Endodermal cell (in vitro differentiated cells): ENCODE results near the gene KCNN1. TPM values are rescaled to one million over a fixed set of nuclear protein-coding genes. Genes with fewer than 3 reads are reported as not detected.

Source experiments
- DNase-seq: peaks from one replicate; pipeline ENCODE4 v3.0.0-alpha.2; 2017
- H3K27ac ChIP-seq: 2 replicates; pipeline ENCODE4 v1.5.1; 2013; ENCODE audit warnings: mild to moderate bottlenecking, low read depth, low read length, moderate library complexity
- H3K27me3 ChIP-seq: 2 replicates; pipeline ENCODE4 v1.6.1; 2013; ENCODE audit warnings: mild to moderate bottlenecking, low read length, moderate library complexity; ENCODE audit not compliant: insufficient read depth, control insufficient read depth, poor library complexity, severe bottlenecking
- H3K36me3 ChIP-seq: 2 replicates; pipeline ENCODE4 v1.7.0; 2013; ENCODE audit warnings: mild to moderate bottlenecking, low read length, moderate library complexity; ENCODE audit not compliant: control insufficient read depth, insufficient read depth
- H3K4me1 ChIP-seq: one replicate; pipeline ENCODE4 v1.7.0; 2013; ENCODE audit warnings: low read length; ENCODE audit not compliant: control insufficient read depth, insufficient read depth
- H3K4me3 ChIP-seq: 2 replicates; pipeline ENCODE4 v1.5.1; 2013; ENCODE audit warnings: mild to moderate bottlenecking, low read length, moderate library complexity
- H3K9ac ChIP-seq: 2 replicates; pipeline ENCODE4 v1.6.1; 2013; ENCODE audit warnings: mild to moderate bottlenecking, low read length, moderate library complexity; ENCODE audit not compliant: poor library complexity, severe bottlenecking; ENCODE audit errors: extremely low read depth
- H3K9me3 ChIP-seq: 2 replicates; pipeline ENCODE4 v1.6.1; 2013; ENCODE audit warnings: mild to moderate bottlenecking, low read length, moderate library complexity; ENCODE audit not compliant: control insufficient read depth
- H3K27ac Mint-ChIP-seq: 2 replicates; pipeline ENCODE4 v1.8.0; 2020; ENCODE audit warnings: mixed read lengths
- H3K27me3 Mint-ChIP-seq: 2 replicates; pipeline ENCODE4 v1.8.0; 2021; ENCODE audit warnings: mild to moderate bottlenecking, mixed read lengths; ENCODE audit not compliant: insufficient read depth
- H3K36me3 Mint-ChIP-seq: 2 replicates; pipeline ENCODE4 v1.8.0; 2020; ENCODE audit warnings: low read depth, mixed read lengths
- H3K4me1 Mint-ChIP-seq: 2 replicates; pipeline ENCODE4 v1.8.0; 2020; ENCODE audit warnings: mixed read lengths
- H3K4me3 Mint-ChIP-seq: 2 replicates; pipeline ENCODE4 v1.8.0; 2020; ENCODE audit warnings: mild to moderate bottlenecking, moderate library complexity, mixed read lengths
- H3K9me3 Mint-ChIP-seq: 2 replicates; pipeline ENCODE4 v1.8.0; 2020; ENCODE audit warnings: mild to moderate bottlenecking, mixed read lengths
- CTCF ChIP-seq: fragments of 200-600 bp; sonication (generic); conservative IDR thresholded peaks from 2 replicates; pipeline ENCODE4 v1.5.0; 2021; ENCODE audit warnings: antibody characterized with exemption, mild to moderate bottlenecking
- WGBS, 2 experiments: methylation state at CpG; one replicate each; pipeline versions ENCODE4 v1.1.5 to v1.1.7; 2013; ENCODE audit warnings: missing lambda C conversion rate in 2 of 2, mixed read lengths in 1 of 2; ENCODE audit not compliant: insufficient coverage in 1 of 2, insufficient read length in 1 of 2; 5-methylcytosine and 5-hydroxymethylcytosine counted together
- total RNA-seq, 2 donors: library from RNA; stranded (reverse); fragmentation: NEBNext Ultra II Directional in 1 of 2; extraction: Animal tissue kit (Norgen Biotek cat#: 25700) in 1 of 2; gene quantifications; 2 replicates in 1 of 2; 3 replicates in 1 of 2; pipeline ENCODE4 v1.2.1, GENCODE V29; 2021

KCNN1 gene
- total RNA-seq, 2 donors from 2014 or later = 5.8 to 8.2 TPM

GRCh38 chr19:17931532-17932191, 35.2 kb upstream of the KCNN1 start:
- Histone ChIP-seq H3K4me1 (no peaks in the 10 kb centered on the region), H3K27me3 (no peaks in the 10 kb centered on the region), H3K36me3 (no peaks in the 10 kb centered on the region), H3K9ac (no peak overlapping the region), H3K9me3 (no peaks in the 10 kb centered on the region), H3K27ac (no peak overlapping the region), H3K4me3 (peak overlapping the region; percentile 92)
- no peak for TF ChIP-seq CTCF
- peak; percentile 93 for DNase-seq
- WGBS, 2 experiments = 29 to 44% methylated on average over 8 to 14 of the region's 14 CpGs
- Mint-ChIP-seq H3K9me3 (no peaks in the 10 kb centered on the region), H3K36me3 (peaks cover 9% of the 10 kb centered on the region), H3K4me3 (peak overlapping the region; percentile 87), H3K27ac (peak overlapping the region; percentile 87), H3K4me1 (peaks cover 6% of the 10 kb centered on the region), H3K27me3 (peaks cover 5% of the 10 kb centered on the region)

- no peaks in the 10 kb centered on the region for H3K27me3 ChIP-seq
- peak within 1 kb of the TSS; percentile 92 for H3K4me3 ChIP-seq
- H3K4me1 ChIP-seq = no peaks in the 10 kb centered on the region
- H3K4me1 Mint-ChIP-seq = peaks cover 6% of the 10 kb centered on the region
- peaks cover 3% of the 10 kb centered on the region for H3K27me3 Mint-ChIP-seq
- H3K4me3 Mint-ChIP-seq = peak within 1 kb of the TSS; percentile 87
- DNase-seq = peak; percentile 97
- H3K36me3 Mint-ChIP-seq = peaks cover 13% of the 10 kb centered on the region
- no peaks in the 10 kb centered on the region for H3K9me3 Mint-ChIP-seq
- H3K27ac Mint-ChIP-seq = peak within 1 kb of the TSS; percentile 99
- no peaks in the 10 kb centered on the region for H3K36me3 ChIP-seq
- H3K9ac ChIP-seq = peak within 1 kb of the TSS; percentile 84
- H3K27ac ChIP-seq = peak within 1 kb of the TSS; percentile 93
- 0% methylated on average over 12 to 64 of the region's 64 CpGs for WGBS, 2 experiments
- TF ChIP-seq CTCF = peak; percentile 98
- no peaks in the 10 kb centered on the region for H3K9me3 ChIP-seq
Measured at GRCh38 chr19:17932485-17933338, 34.2 kb upstream of the KCNN1 start, which contains the start of gene CCDC124. Gene CCDC124 (plus strand): TSS chr19:17933015. CDS start chr19:17936421, 3,406 bp downstream.

- Histone ChIP-seq H3K4me3 (peak overlapping the region; percentile 92), H3K9me3 (no peaks in the 10 kb centered on the region), H3K36me3 (peaks cover 7% of the 10 kb centered on the region), H3K27me3 (no peaks in the 10 kb centered on the region), H3K27ac (no peak overlapping the region), H3K4me1 (no peaks in the 10 kb centered on the region), H3K9ac (peak overlapping the region; percentile 84)
- WGBS, 2 experiments = 32 to 33% methylated on average over 19 of the region's 19 CpGs
- no peak for TF ChIP-seq CTCF
- peaks cover 3% of the 10 kb centered on the region for H3K27me3 Mint-ChIP-seq
- peaks cover 19% of the 10 kb centered on the region for H3K36me3 Mint-ChIP-seq
- no peak for DNase-seq
- no peaks in the 10 kb centered on the region for H3K9me3 Mint-ChIP-seq
- peak overlapping the region; percentile 87 for H3K4me3 Mint-ChIP-seq
- H3K4me1 Mint-ChIP-seq = peaks cover 6% of the 10 kb centered on the region
- peak overlapping the region; percentile 99 for H3K27ac Mint-ChIP-seq
Measured at GRCh38 chr19:17933414-17934129, 33.3 kb upstream of the KCNN1 start.
